SK-N-SH treated with all-trans-retinoic acid at 6 μM for 48 hours (cell line): ENCODE data around the gene ATP9A.

Experiments used
- CSDC2 ChIP-seq: fragments of 250-450 bp; sonication (Bioruptor Pico); IDR thresholded peaks from 2 replicates; pipeline ENCODE4 v1.5.0; 2020; ENCODE audit warnings: mild to moderate bottlenecking, moderate library complexity
- ESRRG ChIP-seq: fragments of 250-450 bp; sonication (Bioruptor Pico); IDR thresholded peaks from 2 replicates; pipeline ENCODE4 v1.6.1; 2021; ENCODE audit warnings: mild to moderate bottlenecking
- GLIS3 ChIP-seq: fragments of 250-450 bp; sonication (Bioruptor Pico); IDR thresholded peaks from 2 replicates; pipeline ENCODE4 v1.5.0; 2020; ENCODE audit warnings: mild to moderate bottlenecking, moderate library complexity
- ISL1 ChIP-seq: fragments of 250-450 bp; sonication (Bioruptor Pico); IDR thresholded peaks from 2 replicates; pipeline ENCODE4 v2.1.2; 2022; ENCODE audit warnings: mild to moderate bottlenecking, moderate library complexity
- PPARA ChIP-seq: fragments of 250-450 bp; sonication (Bioruptor Pico); IDR thresholded peaks from 2 replicates; pipeline ENCODE4 v1.5.0; 2020; ENCODE audit warnings: mild to moderate bottlenecking, borderline replicate concordance
- SNAI2 ChIP-seq: fragments of 250-450 bp; sonication (Bioruptor Pico); IDR thresholded peaks from 2 replicates; pipeline ENCODE4 v1.5.0; 2020; ENCODE audit warnings: mild to moderate bottlenecking, moderate library complexity
- ZC3H10 ChIP-seq: fragments of 250-450 bp; sonication (Bioruptor Pico); IDR thresholded peaks from 2 replicates; pipeline ENCODE4 v1.5.1; 2021; ENCODE audit warnings: mild to moderate bottlenecking, moderate library complexity
- ZFP3 ChIP-seq: fragments of 250-450 bp; sonication (Bioruptor Pico); IDR thresholded peaks from 2 replicates; pipeline ENCODE4 v1.5.0; 2020; ENCODE audit warnings: mild to moderate bottlenecking, moderate library complexity
- ZFP30 ChIP-seq: fragments of 450-650 bp; formaldehyde crosslinking; IDR thresholded peaks from 2 replicates; pipeline ENCODE4 v1.5.0; 2022; ENCODE audit warnings: mild to moderate bottlenecking, moderate library complexity
- ZNF565 ChIP-seq: fragments of 450-650 bp; formaldehyde crosslinking; conservative IDR thresholded peaks from 2 replicates; pipeline ENCODE4 v1.5.0; 2020; ENCODE audit warnings: low read depth, mild to moderate bottlenecking, moderate library complexity
- TF ChIP-seq, protein P1 (sequence below): fragments of 250-450 bp; sonication (Bioruptor Pico); IDR thresholded peaks from 2 replicates; pipeline ENCODE4 v1.8.0; 2021; ENCODE audit warnings: low read depth, mild to moderate bottlenecking, moderate library complexity, borderline replicate concordance
- TF ChIP-seq, protein P2 (sequence below): fragments of 250-450 bp; sonication (Bioruptor Pico); IDR thresholded peaks from 2 replicates; pipeline ENCODE4 v1.8.0; 2020; ENCODE audit warnings: mild to moderate bottlenecking, moderate library complexity, borderline replicate concordance
- TF ChIP-seq, protein P3 (sequence below): fragments of 250-450 bp; sonication (Bioruptor Pico); IDR thresholded peaks from 2 replicates; pipeline ENCODE4 v1.5.0; 2020; ENCODE audit warnings: mild to moderate bottlenecking, moderate library complexity

DNA sequence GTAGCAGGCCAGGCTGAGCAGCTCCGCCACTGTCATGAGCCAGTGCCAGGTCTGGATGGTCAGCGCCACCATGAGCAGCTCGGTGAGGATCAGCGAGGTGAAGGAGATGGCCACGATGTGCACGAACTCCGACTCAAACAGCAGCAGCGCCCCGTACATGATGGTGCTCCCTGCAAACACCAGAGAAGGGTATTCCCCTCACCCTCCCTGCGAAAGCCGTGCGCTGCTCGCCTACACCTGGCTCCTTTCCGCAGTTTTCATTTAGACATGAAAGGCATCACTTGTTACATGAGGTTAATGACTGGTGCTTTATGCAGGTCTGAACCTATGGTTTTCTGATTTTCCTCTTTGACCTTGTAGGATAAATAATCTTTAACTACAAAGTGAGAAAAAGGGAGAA is 163.3 kb downstream of the ATP9A start:
- TF ChIP-seq ZFP3 (CRISPR knock-in tag): no peak
- TF ChIP-seq ZFP30 (CRISPR knock-in tag): no peak
- no peak for TF ChIP-seq ZC3H10
- TF ChIP-seq GLIS3 (CRISPR knock-in tag): no peak
- TF ChIP-seq PPARA (CRISPR knock-in tag): no peak
- TF ChIP-seq CSDC2 (CRISPR knock-in tag): no peak
- TF ChIP-seq, protein P1, sequence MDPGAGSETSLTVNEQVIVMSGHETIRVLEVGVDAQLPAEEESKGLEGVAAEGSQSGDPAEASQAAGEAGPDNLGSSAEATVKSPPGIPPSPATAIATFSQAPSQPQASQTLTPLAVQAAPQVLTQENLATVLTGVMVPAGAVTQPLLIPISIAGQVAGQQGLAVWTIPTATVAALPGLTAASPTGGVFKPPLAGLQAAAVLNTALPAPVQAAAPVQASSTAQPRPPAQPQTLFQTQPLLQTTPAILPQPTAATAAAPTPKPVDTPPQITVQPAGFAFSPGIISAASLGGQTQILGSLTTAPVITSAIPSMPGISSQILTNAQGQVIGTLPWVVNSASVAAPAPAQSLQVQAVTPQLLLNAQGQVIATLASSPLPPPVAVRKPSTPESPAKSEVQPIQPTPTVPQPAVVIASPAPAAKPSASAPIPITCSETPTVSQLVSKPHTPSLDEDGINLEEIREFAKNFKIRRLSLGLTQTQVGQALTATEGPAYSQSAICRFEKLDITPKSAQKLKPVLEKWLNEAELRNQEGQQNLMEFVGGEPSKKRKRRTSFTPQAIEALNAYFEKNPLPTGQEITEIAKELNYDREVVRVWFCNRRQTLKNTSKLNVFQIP (CRISPR knock-in tag): no peak
- TF ChIP-seq ESRRG (CRISPR knock-in tag): no peak
- TF ChIP-seq, protein P2, sequence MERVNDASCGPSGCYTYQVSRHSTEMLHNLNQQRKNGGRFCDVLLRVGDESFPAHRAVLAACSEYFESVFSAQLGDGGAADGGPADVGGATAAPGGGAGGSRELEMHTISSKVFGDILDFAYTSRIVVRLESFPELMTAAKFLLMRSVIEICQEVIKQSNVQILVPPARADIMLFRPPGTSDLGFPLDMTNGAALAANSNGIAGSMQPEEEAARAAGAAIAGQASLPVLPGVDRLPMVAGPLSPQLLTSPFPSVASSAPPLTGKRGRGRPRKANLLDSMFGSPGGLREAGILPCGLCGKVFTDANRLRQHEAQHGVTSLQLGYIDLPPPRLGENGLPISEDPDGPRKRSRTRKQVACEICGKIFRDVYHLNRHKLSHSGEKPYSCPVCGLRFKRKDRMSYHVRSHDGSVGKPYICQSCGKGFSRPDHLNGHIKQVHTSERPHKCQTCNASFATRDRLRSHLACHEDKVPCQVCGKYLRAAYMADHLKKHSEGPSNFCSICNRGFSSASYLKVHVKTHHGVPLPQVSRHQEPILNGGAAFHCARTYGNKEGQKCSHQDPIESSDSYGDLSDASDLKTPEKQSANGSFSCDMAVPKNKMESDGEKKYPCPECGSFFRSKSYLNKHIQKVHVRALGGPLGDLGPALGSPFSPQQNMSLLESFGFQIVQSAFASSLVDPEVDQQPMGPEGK (CRISPR knock-in tag): no peak
- TF ChIP-seq SNAI2 (CRISPR knock-in tag): no peak
- TF ChIP-seq, protein P3, sequence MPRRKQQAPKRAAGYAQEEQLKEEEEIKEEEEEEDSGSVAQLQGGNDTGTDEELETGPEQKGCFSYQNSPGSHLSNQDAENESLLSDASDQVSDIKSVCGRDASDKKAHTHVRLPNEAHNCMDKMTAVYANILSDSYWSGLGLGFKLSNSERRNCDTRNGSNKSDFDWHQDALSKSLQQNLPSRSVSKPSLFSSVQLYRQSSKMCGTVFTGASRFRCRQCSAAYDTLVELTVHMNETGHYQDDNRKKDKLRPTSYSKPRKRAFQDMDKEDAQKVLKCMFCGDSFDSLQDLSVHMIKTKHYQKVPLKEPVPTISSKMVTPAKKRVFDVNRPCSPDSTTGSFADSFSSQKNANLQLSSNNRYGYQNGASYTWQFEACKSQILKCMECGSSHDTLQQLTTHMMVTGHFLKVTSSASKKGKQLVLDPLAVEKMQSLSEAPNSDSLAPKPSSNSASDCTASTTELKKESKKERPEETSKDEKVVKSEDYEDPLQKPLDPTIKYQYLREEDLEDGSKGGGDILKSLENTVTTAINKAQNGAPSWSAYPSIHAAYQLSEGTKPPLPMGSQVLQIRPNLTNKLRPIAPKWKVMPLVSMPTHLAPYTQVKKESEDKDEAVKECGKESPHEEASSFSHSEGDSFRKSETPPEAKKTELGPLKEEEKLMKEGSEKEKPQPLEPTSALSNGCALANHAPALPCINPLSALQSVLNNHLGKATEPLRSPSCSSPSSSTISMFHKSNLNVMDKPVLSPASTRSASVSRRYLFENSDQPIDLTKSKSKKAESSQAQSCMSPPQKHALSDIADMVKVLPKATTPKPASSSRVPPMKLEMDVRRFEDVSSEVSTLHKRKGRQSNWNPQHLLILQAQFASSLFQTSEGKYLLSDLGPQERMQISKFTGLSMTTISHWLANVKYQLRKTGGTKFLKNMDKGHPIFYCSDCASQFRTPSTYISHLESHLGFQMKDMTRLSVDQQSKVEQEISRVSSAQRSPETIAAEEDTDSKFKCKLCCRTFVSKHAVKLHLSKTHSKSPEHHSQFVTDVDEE (CRISPR knock-in tag): no peak
- no peak for TF ChIP-seq ZNF565 (CRISPR knock-in tag)
- TF ChIP-seq ISL1 (CRISPR knock-in tag): no peak
